KMS-11 (cell line): ENCODE results near the gene RELT.

Source experiments
- H2AFZ ChIP-seq: fragments of 200-600 bp; sonication (generic); 2 replicates; pipeline ENCODE4 v1.6.1; 2016; ENCODE audit warnings: antibody characterized with exemption, mixed run types, low read depth
- H3K27ac ChIP-seq: fragments of 200-600 bp; sonication (generic); 2 replicates; pipeline ENCODE4 v1.6.1; 2016; ENCODE audit warnings: mild to moderate bottlenecking, mixed run types
- H3K27me3 ChIP-seq: fragments of 200-600 bp; sonication (generic); 2 replicates; pipeline ENCODE4 v1.6.1; 2017; ENCODE audit warnings: mild to moderate bottlenecking, low read depth, mixed run types, moderate library complexity; ENCODE audit not compliant: insufficient read depth
- H3K36me3 ChIP-seq: fragments of 200-600 bp; sonication (generic); 2 replicates; pipeline ENCODE4 v1.6.1; 2017; ENCODE audit warnings: mild to moderate bottlenecking, mixed run types; ENCODE audit not compliant: insufficient read depth
- H3K4me1 ChIP-seq: fragments of 200-600 bp; sonication (generic); 2 replicates; pipeline ENCODE4 v1.6.1; 2016; ENCODE audit warnings: mild to moderate bottlenecking, low read depth, mixed run types; ENCODE audit not compliant: poor library complexity, severe bottlenecking
- H3K4me2 ChIP-seq: fragments of 200-600 bp; sonication (generic); 2 replicates; pipeline ENCODE4 v1.7.0; 2016; ENCODE audit warnings: mild to moderate bottlenecking, mixed run types
- H3K4me3 ChIP-seq: fragments of 200-600 bp; sonication (generic); IDR thresholded peaks from 2 replicates; pipeline ENCODE4 v1.6.1; 2017; ENCODE audit warnings: low read depth, low read length, mixed read lengths; ENCODE audit not compliant: insufficient read depth
- H3K79me2 ChIP-seq: fragments of 200-600 bp; sonication (generic); 2 replicates; pipeline ENCODE4 v1.6.1; 2016; ENCODE audit warnings: low read depth, mixed run types; ENCODE audit not compliant: insufficient read depth
- H3K9ac ChIP-seq: fragments of 200-600 bp; sonication (generic); 2 replicates; pipeline ENCODE4 v1.6.1; 2016; ENCODE audit warnings: mild to moderate bottlenecking, mixed run types
- H4K20me1 ChIP-seq: fragments of 200-600 bp; sonication (generic); 2 replicates; pipeline ENCODE4 v1.6.1; 2016; ENCODE audit warnings: mild to moderate bottlenecking, mixed run types; ENCODE audit not compliant: insufficient read depth
- TF ChIP-seq, protein P1 (sequence below): fragments of 200-600 bp; sonication (generic); conservative IDR thresholded peaks from 2 replicates; pipeline ENCODE4 v1.6.1; 2017; ENCODE audit warnings: low read depth, mild to moderate bottlenecking, antibody characterized with exemption, low read length, moderate library complexity, mixed read lengths

RELT gene

DNA sequence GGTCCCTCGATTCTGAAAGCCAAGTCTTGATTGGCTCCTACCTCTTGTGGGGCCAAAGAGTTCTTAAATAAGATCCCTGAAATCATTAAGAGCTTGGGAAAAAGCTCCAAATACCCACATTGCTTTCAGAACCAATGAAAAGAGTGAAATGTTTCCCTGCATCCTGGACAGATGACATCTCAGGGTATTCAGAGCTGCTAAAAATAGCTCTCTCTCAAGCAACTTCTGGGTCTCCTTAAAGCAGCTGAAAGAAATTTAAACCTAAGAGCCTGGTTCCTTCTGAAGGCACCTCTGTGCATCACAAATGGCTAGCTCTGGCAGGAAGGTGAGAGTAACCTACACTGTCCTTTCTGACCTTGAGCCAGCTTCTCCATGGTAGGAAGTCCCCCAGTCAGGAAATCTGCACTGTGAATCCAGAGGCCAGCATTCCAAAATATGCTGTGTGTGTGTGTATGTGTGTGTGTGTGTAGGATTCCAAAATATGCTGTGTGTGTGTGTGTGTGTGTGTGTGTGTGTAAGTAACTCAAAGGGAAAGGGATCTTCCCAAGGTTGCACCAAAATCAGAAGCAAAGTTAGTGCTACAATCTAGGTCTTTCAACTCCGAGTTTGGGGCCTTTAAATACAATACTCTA, 50.1 kb downstream of the RELT start:
- Histone ChIP-seq H3K27ac (no peak overlapping the region), H4K20me1 (no peaks in the 10 kb centered on the region), H3K27me3 (no peaks in the 10 kb centered on the region), H3K4me2 (no peak overlapping the region), H3K79me2 (no peaks in the 10 kb centered on the region), H3K36me3 (no peaks in the 10 kb centered on the region), H2AFZ (no peak overlapping the region), H3K9ac (no peak overlapping the region), H3K4me3 (no peak overlapping the region), H3K4me1 (no peaks in the 10 kb centered on the region)
- TF ChIP-seq, protein P1, sequence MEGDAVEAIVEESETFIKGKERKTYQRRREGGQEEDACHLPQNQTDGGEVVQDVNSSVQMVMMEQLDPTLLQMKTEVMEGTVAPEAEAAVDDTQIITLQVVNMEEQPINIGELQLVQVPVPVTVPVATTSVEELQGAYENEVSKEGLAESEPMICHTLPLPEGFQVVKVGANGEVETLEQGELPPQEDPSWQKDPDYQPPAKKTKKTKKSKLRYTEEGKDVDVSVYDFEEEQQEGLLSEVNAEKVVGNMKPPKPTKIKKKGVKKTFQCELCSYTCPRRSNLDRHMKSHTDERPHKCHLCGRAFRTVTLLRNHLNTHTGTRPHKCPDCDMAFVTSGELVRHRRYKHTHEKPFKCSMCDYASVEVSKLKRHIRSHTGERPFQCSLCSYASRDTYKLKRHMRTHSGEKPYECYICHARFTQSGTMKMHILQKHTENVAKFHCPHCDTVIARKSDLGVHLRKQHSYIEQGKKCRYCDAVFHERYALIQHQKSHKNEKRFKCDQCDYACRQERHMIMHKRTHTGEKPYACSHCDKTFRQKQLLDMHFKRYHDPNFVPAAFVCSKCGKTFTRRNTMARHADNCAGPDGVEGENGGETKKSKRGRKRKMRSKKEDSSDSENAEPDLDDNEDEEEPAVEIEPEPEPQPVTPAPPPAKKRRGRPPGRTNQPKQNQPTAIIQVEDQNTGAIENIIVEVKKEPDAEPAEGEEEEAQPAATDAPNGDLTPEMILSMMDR = no peak

DNA sequence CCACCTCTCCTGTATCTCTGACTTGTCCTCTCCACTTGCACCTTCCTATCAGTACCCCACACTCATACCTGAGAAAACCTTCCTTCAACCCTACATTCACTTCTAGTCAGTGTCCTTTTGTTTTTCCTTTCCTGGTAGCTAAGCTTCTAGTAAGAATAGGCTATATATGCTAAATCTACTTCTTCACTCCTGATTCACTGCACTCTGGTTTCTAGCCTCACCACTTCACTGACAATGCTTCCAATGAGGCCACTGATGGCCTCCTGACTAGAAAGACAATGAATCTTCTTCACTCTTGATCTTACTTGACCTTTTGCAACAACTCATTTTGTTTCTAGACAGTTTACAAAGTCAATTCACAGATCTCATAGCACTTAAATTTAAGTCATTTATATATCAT, 52.0 kb downstream of the RELT start:
- no peaks in the 10 kb centered on the region for H4K20me1 ChIP-seq
- TF ChIP-seq, protein P1 = no peak
- H3K4me2 ChIP-seq = no peak overlapping the region
- no peak overlapping the region for H3K27ac ChIP-seq
- H3K27me3 ChIP-seq = no peaks in the 10 kb centered on the region
- H3K9ac ChIP-seq = no peak overlapping the region
- no peaks in the 10 kb centered on the region for H3K79me2 ChIP-seq
- no peaks in the 10 kb centered on the region for H3K4me1 ChIP-seq
- no peak overlapping the region for H2AFZ ChIP-seq
- H3K36me3 ChIP-seq = no peaks in the 10 kb centered on the region
- no peak overlapping the region for H3K4me3 ChIP-seq

DNA sequence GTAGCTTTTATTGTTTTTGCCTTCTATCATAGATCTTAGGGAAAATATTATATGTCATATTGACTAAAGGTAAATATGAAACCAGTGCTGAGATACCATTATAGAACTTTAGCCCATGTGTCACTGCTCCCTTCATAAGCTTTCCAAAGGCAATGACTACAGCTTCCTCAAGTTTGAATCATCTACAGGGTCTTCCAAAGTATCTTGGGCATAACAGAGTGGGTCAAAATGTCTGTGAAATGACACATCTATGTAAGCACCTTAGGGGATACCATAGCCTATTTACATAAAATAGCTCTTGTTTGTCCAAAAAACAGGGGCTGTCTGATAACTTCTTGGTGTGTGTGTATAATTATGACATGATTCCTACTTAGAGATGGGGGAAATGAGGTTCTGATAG, 52.5 kb downstream of the RELT start:
- Histone ChIP-seq H3K4me1 (no peaks in the 10 kb centered on the region), H3K36me3 (no peaks in the 10 kb centered on the region), H4K20me1 (no peaks in the 10 kb centered on the region), H2AFZ (no peak overlapping the region), H3K9ac (no peak overlapping the region), H3K27ac (no peak overlapping the region), H3K27me3 (no peaks in the 10 kb centered on the region), H3K4me3 (no peak overlapping the region), H3K4me2 (no peak overlapping the region), H3K79me2 (no peaks in the 10 kb centered on the region)
- TF ChIP-seq, protein P1 = no peak

DNA sequence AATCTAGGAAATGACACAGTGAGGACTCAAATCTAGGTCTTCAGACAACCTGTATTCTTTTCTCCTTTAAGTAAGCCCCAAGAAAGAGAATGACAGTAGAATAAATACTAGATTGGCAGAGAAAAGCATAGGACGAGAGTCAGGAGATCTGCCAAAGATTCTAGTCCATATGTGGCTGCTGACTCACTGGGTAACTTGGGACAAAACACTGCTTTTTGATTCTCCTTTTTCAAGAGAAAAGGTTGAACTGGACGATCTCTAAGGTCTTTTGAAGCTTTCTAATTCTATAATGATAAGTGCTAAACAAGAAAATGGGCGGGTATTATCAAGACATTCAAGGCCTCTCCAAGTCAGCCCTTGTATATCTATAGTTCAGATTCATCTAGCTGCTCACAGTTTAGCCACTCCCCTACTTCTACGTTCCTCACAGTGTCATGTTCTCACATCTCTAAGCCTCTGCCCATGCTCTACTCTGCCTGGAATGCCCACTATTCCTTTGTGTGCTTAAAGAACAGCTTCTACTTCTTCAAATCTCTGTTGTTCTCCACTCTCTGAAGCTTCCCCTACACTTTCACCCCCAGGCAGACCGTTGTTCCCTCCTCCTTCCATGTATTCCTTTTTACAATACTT, 53.0 kb downstream of the RELT start:
- Histone ChIP-seq H3K79me2 (no peaks in the 10 kb centered on the region), H3K4me3 (no peak overlapping the region), H3K27me3 (no peaks in the 10 kb centered on the region), H4K20me1 (no peaks in the 10 kb centered on the region), H3K4me1 (no peaks in the 10 kb centered on the region), H3K36me3 (no peaks in the 10 kb centered on the region), H3K9ac (no peak overlapping the region), H2AFZ (no peak overlapping the region), H3K4me2 (no peak overlapping the region), H3K27ac (no peak overlapping the region)
- TF ChIP-seq, protein P1 = no peak
